HG02840 (cell line): ENCODE results near the gene ZNF714.

Experiments
- ATAC-seq: cut with Tn5 transposase; IDR thresholded peaks from one replicate; pipeline ENCODE4 v1.9.1; 2021; ENCODE audit warnings: mild to moderate bottlenecking, moderate library complexity, moderate number of reproducible peaks; ENCODE audit not compliant: unreplicated experiment, low FRiP score

Gene ZNF714

DNA sequence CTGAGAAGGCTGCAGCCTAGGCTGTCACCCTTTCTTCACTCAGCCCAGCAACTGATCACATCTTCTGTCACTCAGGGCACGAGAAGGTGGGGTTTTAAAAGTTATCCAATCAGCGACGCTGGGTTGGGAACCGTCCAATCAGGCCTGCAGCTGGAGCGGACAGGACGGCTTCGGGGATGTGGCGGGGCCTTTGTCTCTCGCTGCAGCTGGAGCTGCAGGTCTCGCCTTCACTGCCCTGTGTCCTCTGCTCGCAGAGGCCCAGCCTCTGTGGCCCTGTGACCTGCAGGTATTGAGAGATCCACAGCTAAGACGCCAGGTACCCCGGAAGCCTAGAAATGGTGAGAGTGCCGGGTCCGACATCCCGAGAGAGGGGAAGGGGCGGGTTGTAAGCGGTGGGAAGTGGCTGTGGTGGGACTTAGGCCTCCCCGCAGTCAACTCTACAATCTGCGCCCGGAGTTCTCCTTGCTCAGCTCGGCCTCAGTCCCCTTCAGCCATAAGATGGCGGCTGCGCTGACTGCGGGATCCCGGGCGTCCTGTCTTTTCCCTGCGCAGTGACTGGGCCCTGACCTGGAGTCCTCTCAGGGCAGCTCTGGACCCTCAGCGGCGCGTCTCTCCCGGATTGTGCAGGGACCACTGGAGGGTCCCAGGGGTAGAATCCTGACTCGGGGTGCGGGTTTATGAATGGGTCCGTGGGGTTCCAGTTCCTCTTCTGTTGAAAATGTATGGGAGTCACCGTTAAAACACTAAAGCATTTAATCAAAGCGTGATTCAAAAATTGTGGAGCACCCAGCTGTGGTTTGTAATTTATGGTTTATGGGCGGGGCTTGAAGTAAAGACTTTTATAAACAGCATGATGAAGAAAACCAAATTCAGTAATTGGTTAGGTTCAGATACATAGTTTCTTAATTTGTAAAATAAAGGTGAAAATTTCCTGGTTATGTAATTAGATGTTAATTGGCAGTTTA, at the start of gene ZNF714:
Gene ZNF714 (plus strand): TSS at position 193 of the 965 bp plus-strand sequence. CDS start 16,066 bp downstream, outside the sequence.
- peak; percentile 96 for ATAC-seq

DNA sequence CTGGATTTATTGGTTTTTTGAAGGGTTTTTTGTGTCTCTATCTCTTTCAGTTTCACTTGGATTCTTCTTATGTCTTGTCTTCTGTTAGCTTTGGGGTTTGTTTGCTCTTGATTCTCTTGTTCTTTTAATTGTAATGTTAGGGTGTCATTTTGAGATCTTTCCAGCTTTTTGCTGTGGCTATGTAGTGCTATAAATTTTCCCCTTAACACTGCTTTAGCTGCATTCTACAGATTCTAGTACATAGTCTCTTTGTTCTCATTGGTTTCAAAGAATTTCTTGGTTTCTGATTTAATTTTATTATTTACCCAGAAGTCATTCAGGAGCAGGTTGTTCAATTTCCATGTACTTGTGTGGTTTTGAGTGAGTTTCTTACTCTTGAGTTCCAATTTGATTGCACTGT, 37.0 kb upstream of the ZNF714 start:
- ATAC-seq = no peak

DNA sequence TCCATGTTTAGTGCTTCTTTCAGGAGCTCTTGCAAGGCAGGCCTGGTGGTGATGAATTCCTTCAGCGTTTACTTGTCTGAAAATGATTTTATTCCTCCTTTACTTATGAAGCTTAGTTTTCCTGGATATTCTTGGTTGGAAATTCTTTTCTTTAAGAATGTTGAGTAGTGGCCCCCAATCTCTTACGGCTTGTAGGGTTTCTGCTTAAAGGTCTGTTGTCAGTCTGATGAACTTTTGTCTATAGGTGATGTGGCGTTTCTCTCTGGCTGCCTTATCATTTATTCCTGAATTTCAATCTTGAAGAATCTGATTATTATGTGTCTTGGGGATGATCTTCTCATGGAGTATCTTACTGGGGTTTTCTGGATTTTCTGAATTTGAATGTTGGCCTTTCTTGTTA, 35.5 kb upstream of the ZNF714 start:
- ATAC-seq = no peak

DNA sequence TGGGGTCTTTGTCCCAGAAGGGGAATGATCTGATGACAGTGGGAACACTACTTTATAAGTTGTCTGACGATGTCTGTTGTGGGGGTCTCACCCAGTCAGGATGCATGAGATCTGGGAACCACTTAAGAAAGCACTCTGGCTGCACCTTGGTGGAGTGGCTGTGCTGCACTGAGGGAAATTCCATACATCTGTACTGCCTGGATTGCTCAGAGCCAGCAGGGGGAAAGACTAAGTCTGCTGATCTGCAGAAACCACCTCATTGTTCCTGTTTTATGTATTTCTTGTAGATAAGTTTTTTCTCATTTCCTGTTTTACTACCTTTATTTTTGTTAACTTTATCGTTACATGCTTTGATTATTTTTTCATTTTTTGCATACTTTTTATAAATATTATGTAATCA, 34.3 kb upstream of the ZNF714 start:
- no peak for ATAC-seq

DNA sequence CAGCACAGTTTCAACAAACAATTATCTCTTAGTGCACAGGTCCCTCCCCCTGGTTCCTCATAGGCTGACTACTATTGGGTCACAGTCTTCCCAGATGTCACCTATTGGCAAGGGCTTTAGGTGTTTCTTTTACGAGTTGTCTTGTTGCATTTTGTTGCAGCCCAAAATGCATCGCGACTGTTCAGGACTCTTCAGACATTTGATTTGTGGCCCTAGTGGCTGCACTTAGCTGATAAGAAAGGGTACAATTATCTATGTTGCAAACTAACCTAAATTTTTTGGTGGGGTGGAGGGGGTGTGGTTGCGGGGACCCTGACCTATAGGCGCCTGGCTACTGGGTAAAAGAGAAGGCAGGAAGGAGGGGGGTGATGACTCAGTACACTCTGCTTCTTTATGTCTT, 29.1 kb upstream of the ZNF714 start:
- ATAC-seq = no peak

DNA sequence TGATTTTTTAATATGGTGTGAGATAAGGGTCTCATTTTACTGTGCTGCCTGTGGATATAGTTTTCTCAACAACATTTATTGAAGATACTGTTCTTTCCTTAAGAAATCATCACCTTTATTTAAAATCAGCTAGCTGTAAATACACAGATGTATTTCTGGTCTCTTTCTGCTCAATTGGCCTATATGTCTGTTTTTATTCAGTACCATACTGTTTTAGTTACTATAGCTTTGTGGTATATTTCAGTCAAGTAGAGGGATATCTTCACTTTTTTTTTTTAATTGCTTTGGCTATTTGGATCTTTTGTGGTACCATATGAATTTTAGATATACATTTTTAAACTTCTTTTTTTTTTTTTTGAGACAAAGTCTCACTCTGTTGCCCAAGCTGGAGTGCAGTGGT, 16.7 kb upstream of the ZNF714 start:
- no peak for ATAC-seq

DNA sequence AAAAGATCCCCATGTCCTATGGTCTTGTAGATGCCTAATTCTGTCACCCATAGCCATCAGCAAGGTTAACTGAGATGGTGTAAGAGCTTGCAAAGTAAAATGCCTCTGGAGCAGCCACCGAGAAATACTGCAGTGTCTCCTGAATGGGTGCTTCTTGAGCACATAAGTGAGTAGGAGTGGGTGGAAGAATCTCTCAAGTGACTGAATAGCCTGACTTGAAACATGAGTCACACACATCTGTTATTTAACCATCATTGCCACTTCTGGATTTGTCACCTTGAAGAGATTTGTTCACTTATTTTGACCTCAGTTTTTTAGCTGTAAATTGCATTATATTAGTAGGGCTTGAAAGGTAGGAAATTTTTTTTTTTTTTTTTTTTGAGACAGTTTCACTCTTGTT, 2.3 kb downstream of the ZNF714 start:
- no peak for ATAC-seq

DNA sequence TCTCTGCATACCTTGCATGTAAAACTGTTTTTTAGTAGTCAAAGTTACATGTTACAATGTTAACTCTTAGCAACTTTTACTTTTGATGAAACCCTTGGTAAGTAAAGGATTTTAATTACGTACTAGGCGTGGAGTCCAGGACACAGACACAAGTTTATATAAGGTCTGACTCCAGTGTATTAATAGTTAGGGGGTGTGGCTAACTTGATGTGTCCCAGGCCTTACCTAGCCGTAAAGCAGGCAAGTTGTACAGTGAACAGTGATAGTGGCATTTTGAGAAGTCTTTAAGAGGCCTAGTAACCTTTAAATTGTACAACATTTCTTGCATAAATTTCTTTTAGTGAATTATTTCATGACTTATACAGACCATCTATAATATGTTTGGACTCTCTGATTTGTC, 5.9 kb downstream of the ZNF714 start:
- no peak for ATAC-seq

DNA sequence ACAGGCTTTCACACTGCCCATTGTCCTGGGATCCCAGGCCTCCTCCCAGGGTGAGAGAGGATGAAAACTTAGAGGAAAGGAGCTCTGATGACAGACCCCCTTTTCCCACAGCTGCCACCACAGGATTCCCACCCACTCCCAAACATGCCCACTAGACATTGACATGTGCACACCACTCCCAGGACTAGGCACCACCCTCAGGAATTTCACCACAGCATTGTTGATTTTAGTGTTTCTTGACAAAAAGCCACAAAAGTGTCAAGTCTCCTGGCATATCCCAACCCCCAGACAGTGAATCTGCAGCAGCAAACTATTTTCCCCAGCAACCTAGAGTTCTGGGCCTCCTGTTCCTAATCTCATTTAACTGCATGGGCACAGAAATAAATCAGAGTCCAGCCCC, 10.1 kb downstream of the ZNF714 start:
- no peak for ATAC-seq

DNA sequence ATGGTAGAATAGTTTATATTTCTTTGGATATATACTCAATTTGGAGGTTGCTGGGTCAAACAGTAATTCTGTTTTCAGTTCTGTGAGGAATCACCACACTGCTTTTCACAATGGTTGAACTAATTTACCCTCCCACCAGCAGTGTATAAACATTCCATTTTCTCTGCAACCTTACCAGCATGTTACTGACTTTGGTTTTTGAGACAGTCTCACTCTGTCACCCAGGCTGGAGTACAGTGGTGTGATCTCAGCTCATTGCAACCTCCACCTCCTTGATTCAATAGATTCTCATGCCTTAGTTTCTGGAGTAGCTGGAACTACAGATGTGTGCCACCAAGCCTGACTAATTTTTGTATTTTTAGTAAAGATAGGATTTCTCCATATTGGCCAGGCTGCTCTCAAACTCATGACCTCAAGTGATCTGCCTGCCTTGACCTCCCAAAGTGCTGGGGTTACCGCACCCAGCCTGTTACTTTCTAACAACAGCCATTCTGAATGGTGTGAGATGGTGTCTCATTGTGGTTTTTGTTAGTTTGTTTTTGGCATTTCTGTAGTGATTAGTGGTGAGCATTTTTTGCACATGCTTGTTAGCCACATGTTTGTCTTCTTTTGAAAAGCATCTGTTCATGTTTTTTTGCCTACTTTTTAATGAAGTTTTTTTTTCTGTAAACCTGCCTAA, 12.5 kb downstream of the ZNF714 start:
- no peak for ATAC-seq

DNA sequence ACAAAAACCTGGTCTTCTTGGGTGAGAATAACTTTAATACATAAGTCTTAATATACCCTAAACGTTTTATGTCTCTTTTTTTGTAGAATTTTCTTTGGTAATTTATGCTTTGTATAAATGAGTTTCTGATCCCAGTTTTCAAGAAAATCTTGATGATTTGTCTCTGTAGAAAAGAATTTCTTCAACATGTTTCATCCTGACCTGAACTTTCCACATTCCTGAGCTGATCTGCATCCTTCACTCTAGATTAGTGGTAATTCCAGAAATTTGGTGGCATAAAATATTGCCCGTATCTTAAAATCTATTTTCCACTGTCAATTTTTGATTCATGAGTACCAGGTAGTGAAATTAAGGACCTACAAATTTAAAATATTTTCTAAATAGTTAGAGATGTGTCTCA, 16.3 kb downstream of the ZNF714 start:
- no peak for ATAC-seq

DNA sequence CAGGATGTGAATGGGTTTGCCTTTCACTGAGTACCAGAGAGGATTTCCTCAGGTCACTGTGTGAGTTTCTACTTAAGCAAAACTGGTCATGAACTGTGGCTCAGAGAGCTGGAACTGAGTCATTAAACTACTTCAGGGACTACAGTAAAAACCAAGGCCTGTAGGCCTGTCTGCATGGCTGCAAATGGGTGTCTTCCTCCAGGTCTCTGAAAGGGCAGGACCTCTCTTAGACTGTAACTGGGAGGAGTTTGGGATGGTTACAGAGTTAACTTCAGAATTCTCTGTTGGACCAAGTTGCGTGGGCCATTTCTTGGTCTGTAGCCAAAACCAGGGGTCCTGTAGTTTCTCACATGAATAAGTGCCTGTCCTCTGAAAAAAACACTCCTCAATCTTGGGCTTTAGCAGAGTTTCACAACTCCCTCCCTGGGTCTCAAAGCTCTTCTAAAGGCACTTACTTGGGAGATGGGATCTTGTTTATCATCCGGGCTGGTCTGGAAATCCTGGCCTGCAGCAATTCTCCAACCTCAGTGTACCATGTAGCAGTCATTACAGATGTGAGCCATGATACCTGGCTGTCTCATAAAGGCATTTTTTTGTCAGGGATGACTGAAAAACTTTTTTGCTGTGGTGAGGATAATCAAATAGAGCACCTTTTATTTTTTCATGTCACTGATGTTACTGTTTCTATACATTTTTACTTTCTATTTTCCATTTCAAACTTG, 19.7 kb downstream of the ZNF714 start:
- no peak for ATAC-seq

DNA sequence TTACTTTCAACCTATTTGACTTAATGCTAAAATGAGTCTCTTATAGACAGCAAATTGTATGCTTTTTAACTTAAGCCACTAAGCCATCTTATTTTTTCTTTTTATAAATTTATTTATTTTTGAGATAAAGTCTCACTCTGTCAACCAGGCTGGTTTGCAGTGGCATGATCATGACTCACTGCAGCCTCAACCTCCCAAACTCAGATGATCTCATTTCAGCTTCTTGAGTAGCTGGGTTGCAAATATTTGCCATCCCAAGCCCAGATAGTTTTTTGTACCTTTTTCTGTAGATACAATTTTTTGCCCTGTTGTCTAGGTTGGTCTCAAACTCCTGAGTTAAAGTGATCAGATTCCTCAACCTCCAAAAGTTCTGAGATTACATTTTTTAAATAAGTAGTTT, 27.1 kb downstream of the ZNF714 start:
- ATAC-seq = no peak

DNA sequence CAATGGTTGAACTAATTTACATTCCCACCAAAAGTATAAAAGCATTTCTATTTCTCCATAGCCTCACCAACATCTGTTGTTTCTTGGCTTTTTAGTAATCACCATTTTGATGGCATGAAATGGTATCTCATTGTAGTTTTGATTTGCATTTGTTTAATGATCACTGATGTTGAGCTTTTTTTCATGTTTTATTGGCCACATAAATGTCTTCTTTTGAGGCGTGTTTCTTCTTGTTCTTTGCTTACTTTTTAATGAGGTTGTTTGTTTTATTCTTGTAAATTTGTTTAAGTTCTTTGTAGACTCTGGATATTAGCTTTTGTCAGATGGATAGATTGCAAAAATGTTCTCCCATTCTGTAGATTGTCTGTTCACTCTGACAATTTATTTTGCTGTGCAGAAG, 28.2 kb downstream of the ZNF714 start:
- no peak for ATAC-seq

DNA sequence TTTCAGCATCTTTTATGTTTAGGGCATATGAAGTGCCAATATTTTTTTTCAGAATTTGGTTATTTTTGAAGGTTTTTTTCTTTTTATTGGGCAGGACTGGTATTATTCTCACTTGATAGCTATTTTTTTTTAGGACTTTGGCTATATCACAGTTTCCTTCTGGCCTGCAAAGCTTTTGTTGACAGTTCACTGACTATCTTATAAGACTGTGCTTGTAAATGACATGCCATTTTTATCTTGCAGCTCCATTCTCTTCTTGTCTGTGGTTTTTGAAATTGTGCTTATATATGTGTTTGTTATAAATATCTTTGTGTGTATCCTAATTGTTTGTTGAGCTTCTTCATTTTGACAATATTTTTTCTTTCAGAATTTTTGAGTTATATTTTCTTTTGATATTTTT, 33.4 kb downstream of the ZNF714 start:
- ATAC-seq = no peak

DNA sequence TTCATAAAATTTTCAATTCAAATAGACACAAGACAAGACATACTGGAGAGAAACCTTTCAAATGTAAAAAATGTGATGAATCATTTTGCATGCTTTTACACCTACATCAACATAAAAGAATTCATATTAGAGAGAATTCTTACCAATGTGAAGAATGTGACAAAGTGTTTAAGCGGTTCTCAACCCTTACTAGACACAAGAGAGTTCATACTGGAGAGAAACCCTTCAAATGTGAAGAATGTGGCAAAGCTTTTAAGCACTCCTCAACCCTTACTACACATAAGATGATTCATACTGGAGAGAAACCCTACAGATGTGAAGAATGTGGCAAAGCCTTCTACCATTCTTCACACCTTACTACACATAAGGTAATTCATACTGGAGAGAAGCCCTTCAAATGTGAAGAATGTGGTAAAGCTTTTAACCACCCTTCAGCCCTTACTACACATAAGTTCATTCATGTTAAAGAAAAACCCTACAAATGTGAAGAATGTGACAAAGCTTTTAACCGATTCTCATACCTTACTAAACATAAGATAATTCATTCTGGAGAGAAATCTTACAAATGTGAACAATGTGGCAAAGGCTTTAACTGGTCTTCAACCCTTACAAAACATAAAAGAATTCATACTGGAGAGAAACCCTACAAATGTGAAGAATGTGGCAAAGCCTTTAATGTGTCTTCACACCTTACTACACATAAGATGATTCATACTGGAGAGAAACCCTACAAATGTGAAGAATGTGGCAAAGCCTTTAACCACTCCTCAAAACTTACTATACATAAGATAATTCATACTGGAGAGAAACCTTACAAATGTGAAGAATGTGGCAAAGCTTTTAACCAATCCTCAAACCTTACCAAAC, 35.3 kb downstream of the ZNF714 start:
- ATAC-seq = no peak

DNA sequence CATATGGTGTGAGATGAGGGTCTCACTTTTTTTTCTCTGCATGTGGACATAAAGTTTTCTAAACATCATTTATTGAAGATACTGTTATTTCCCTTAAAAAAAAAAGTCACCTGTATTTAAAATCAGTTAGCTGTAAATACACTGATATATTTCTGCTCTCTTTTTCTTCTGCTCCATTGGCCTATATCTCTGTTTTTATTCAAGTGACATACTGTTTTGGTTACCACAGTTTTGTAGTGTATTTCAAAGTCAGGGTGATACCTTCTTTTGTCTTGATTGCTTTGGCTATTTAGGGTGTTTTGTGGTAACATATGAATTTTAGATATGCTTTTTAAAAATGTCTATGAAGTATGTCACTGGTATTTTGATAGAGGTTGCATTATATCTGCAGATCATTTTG, 44.1 kb downstream of the ZNF714 start:
- ATAC-seq = no peak

DNA sequence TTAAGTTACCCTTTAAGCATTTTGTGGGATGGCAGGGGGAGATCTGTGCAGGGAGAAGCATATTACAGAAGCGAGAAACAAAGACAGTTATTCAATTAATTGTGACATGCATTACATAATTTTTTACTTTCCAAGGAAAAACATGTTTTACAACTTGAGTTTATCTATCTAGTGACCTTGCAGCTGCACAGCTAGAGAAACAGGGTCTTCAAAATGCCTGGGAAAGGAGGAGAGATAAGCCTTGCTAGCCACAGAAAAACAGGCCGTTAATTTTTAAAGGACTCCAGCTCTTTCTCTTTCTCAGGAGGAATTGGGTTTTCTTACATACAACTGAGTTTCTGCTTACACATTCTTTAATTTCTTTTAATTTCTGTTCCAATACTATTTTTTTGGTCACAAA, 45.0 kb downstream of the ZNF714 start:
- ATAC-seq = no peak

DNA sequence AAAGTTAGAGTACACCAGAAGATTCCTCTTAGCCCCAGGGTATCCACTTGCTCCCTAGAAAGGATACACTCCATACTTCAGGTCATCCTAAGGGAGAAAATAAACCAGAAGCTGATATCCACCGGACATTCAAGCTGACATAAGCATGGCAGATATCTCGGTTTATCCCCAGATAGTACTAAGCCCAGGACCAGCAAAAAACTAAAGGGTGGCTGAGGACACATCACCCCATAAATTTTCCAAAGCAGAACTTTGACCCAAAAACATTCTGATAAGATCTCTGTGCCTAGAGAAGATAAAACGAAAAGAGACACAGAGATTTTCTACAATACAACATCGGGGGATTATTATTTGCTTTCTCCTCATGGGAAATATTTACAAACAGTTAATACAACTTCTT, 45.9 kb downstream of the ZNF714 start:
- no peak for ATAC-seq
